CD1c-positive myeloid dendritic cell (primary cell): ENCODE results near the gene PTPN6.

Experiments used
- DNase-seq: peaks from one replicate; pipeline ENCODE4 v3.0.0-alpha.2; 2016; ENCODE audit errors: extremely low spot score

PTPN6 gene

DNA sequence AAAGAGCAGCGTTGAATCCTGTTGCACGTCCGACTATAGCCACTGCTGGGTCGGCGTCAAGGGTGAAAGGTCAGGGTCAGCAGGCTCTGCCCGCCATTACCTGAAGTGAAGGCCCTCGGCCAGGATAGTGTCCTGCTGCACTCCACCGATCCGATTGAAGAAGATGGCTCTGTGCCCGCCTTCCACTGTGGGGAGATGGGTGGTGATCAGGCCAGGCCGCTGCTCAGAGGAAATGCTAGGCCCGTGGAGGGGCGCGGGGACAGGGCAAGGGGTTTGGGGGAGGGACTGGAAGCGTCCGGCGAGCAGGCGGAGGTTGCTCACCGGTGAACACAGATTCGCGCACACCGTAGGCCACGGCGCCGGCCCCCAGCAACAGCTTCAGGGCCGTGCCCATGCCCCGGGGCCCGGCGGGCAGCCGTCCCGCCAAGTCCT lies 19.0 kb downstream of the PTPN6 start:
- no peak for DNase-seq

DNA sequence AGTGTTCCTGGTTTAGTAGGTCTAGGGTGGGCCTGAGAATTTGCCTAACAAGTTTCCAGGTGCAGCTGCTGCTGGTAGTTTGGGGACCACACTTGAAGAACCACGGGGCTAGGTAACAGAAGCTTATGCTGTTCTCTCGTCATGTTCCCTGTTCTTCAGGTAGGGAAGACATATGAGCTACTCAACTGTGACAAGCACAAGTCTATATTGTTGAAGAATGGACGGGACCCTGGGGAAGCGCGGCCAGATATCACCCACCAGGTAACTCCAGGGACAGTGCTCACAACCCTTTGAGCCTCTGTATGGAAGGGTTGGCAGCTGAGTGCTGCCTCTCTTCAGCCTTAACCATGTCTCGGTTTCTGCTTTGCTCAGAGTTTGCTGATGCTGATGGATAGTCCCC lies 23.0 kb downstream of the PTPN6 start:
- DNase-seq = no peak

DNA sequence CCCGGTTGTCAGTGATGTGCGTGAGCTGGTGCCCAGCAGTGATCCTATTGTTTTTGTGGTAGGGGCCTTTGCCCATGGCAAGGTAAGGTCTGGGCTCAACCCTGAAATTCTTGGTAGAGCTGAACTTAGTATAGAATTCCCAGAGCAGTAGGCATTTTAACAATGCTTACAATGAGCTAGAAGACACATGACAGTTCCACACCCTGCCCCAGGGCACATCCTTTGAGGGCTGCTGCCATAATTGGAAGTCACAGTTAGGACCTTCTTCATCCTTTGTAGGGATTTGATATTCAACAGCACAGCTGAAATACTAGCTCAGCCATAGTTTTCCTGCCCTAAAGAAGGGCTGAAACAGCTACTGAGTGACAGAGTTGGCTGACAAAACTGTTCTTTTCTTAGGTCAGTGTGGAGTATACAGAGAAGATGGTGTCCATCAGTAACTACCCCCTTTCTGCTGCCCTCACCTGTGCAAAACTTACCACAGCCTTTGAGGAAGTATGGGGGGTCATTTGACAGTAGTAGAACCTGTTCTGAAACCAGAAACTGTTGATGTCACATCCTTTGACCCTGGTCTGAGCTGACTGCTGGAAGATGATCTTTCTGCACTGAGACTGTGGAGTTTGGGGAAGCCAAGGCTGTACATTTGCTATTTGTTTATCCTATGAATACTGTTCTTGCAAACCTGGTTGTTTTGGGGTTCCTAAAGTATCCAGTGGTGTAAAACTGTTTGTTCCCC lies 24.3 kb downstream of the PTPN6 start:
- no peak for DNase-seq

DNA sequence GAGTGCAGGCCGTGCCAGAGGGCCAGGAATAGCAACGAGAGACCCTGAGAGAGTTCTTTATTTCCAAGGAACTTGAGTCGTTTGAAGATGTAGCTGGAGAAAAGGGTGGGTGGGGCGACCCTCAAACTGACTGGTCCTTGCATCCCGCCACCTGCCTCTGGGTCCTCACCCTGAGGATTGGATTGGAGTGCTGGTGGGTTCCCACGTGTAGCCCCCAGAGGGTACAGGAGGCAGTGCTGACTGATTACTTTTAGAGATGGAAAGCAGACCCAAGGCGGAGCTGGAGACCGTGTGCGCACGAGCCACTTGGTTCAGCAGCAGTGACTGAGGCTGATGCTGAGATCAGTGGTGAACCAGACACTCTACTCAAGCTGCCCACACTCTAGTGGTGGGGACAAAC lies 26.5 kb downstream of the PTPN6 start:
- DNase-seq = no peak

DNA sequence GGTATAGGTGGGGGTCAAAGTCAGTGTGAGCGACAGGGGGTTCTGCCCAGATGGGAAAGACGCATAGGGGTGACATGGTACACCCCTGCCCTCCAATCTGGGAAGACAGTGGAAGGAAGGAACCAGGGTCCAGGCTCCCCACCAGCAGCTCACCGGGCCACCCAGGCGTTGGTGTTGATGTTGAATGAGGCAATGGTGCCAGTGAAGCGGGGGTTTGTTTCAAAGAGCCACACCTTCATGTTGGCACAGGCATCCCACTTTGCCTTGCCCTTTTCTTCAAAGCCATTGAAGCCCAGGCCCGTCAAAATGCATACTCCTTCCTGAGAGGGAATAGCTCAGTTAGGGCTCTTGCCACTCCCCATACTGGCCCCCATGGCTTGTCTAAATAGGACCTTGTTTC lies 27.0 kb downstream of the PTPN6 start:
- no peak for DNase-seq

DNA sequence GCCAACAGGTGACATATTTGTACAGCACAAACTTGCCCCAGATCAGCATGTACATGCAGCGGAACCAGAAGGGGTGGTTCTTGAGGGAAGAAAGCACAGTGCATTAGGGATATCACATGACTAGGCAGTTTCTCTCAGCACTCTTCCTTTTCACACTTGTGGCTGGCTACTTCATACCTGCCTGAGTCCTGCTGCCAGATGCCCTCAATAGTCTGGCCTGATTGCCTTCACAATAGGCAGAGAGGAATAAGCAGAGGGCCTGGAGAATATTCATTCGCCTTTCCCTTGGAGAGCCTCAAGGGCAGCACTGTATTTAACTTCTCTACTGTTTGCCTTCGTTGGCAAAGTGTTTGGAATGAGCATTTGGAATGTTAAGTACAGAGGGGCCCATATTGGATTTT lies 27.5 kb downstream of the PTPN6 start:
- no peak for DNase-seq

DNA sequence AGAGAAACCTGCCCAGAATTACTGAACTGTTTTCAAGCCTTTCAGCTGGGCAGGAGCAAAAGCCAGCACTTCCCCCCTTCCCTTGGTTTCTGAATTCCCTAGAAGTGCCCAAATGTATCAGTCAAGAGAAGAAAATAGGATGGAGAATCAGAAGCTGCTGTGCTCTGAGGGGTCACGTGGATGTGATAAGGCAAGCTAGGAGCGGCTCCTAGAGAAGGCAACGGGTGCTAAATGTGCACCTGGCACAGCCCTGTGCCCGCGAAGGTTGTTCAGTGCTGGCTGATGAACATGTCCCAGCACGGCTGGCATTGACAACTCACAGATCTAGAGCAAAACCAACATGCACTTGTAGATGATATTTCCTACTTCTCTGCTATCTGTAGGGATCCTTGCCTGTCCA lies 27.9 kb downstream of the PTPN6 start:
- DNase-seq = no peak

GRCh38 chr12:6979453-6979852 lies 28.3 kb downstream of the PTPN6 start:
- DNase-seq = no peak

GRCh38 chr12:6980075-6980474 lies 28.9 kb downstream of the PTPN6 start:
- DNase-seq = no peak

- DNase-seq = no peak
Measured at GRCh38 chr12:6980740-6981139, 29.6 kb downstream of the PTPN6 start.

DNA sequence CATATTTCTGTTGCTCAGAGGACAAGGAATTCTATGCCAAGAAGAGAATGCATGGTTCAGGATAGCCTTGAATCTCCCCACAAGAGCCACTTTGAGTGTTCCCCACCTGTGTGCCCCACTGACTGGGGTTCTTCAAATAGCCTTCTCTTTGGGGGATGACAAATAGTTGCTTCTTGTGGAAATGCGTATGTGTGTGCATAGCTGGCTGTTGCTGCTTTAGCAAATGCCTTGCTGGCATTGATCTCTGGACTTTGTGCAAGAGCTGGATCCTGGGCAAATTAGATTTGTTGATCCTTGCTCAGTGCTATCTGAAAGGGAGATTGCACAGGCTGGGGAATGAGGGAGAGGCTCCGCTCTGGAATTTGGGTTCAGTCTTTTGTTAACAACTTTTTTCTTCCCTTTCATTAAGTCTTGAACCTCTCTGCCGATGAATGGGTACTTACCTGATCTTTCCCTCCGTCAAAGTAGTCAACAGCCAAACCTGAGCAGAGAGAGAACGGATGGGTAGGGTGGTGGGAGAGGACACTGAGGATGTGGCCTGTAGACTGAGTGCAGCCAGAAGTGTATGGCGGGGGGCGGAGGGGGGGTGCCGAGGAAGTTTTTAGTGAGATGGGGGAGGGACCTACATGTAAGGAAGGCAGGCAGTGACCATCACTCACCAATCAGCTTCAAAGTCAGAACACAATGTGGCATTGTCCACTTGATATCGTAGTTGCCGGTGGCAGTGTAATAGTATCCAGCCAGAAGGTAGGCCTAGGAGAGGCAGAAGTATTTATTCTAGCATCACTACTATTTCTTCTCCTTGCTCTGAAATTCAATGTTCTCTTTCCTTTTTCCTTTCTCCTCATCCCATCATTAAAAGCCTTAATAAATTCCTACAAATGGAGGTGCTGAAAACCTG lies 30.2 kb downstream of the PTPN6 start:
- no peak for DNase-seq

DNA sequence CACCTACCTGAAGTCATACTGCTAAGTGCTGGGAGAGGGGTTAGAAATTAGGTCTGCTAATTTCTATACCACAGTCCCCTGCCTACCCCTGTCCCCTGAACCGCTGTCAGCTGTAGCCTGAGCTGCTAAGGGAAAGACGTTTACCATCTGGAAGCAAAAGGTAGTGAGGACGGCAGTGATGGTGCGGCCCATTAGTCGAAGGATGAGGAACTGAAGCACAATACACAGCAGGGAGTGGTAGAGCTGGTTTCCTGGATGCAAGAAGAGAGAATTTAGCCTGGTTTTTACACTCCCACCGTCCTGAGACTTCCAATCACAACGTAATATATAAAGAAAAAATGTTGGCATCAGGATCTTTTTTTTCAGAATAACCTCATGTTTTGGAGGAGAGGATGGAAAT lies 31.4 kb downstream of the PTPN6 start:
- DNase-seq = no peak

GRCh38 chr12:6987956-6988553 lies 36.9 kb downstream of the PTPN6 start:
- no peak for DNase-seq

DNA sequence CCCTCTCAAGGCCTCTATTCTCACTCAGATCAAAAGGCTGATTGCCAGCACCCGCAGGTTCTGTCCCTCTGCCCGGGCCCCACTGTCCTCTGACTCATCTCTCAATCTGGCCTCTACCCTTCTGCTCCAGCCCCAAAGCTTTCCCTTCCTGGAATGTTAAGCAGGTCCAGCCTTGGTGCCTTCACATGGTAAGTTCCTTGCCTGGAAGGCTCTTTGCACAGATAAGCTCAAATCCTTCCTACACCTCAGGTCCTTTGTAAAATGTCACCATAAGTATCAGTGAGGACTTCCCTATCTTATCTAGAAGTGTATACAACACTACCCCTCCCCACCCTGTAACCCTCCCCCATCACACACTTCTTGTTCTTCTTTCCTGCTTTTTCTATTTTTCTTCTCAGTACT lies 44.9 kb downstream of the PTPN6 start:
- no peak for DNase-seq

- no peak for DNase-seq
Measured at GRCh38 chr12:6998715-6999451, 47.7 kb downstream of the PTPN6 start.

DNA sequence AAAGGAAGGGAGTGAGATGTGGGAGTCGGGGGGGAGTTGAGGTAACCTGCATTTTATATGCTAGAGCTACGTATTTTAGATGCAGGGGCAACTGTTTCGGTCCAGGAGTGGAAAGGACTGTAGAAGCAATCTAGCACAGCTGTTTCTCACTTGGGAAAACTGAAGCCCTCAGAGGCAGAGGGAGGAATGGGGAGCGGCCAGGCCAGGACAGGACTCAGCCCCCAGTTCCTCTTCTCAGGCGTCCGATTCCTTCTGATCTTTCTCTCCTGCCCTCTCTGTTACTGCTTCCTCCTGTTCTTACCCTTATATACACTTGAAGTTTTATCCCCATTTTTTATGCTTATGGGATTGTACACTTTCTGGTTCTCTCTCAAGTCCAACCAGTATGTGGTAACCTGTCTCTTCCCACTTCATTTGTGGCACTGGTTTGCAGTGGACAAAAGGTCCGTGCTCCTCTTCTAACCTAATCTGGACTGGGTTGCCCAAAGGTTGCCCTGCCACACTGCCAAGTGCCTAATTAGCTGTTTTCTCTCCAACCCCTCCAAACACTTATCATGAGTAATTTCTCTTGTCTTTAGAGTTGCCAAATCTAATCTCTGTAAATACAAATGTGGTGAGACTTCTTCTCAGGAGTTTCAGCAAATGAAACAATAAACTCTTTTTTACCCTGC lies 50.9 kb downstream of the PTPN6 start:
- peak; percentile 15 for DNase-seq

DNA sequence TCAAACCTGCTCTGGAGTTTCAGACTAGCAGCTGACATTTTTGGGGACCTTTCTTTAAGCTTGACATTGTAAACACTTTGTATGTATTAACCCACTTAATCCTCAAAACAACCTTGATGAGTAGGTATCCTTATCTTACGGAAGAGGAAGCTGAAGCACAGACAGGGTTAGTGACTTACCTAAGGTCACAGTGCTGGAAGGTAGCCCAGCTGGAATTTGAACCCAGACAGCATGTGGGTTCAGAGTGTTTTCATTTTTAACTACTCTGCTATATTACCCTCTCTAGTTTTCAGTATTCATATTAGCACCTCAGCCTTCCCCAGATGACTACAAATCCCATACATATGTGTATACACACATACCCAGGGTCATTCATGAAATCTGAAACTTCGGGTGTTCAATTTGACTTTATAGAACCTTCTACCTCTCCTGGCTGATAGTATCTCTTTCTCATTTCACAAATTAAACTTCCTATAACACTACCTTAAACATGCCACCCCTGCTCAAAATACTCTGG lies 53.2 kb downstream of the PTPN6 start:
- DNase-seq = no peak

- DNase-seq = no peak
Measured at GRCh38 chr12:7004840-7005239, 53.7 kb downstream of the PTPN6 start.

- peak; percentile 71 for DNase-seq
Measured at GRCh38 chr12:7005311-7005710, 54.2 kb downstream of the PTPN6 start.

DNA sequence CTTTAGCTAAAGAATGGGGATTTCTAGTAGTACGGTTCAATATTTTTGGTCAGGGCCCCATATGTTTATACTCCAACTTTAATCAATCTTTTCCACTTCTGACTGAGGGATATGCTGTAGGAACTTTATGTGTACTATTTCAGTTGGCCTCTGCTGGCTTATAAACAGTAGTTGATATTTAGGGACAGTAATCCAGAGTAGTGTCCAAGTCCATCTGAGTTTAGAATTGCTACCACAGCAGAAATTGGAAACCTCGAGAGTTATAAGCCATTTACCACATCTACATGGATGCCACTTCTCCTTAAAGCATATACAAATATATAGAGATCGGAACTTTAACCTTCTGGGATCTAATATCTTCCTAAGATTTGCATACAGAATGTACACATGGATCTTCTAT lies 55.5 kb downstream of the PTPN6 start:
- DNase-seq = no peak

- no peak for DNase-seq
Measured at GRCh38 chr12:7008864-7009263, 57.7 kb downstream of the PTPN6 start.
